Measurements from ENCODE around the gene BATF2.
"Not testable (repeated sequence)": the region's sequence is repeated elsewhere in the genome, so short reads cannot be mapped to it uniquely, and the experiment has no call there.

BATF2 gene

GRCh38 chr11:64996327-64996709 lies 453 bp downstream of the BATF2 start:
- H3K36me3 ChIP-seq (ENCODE audit: insufficient read depth, low read length): no peaks in the 10 kb centered on the region
- WGBS: 85% methylated on average over 11 of the region's 11 CpGs
- H3K4me3 ChIP-seq (ENCODE audit: low read length): peak overlapping the region; percentile 19; the same call in 1 of the 2 replicates
- H3K27ac ChIP-seq (ENCODE audit: low read depth, low read length): no peak overlapping the region
- no peaks in the 10 kb centered on the region for H3K27me3 ChIP-seq (ENCODE audit: insufficient read depth, low read length)
- H3K9me3 ChIP-seq (ENCODE audit: insufficient read depth, low read depth, low read length): no peaks in the 10 kb centered on the region
- peak overlapping the region; percentile 32; the same call in 1 of the 2 replicates for H3K9ac ChIP-seq (ENCODE audit: low read depth, low read length)
- peaks cover 4% of the 10 kb centered on the region; the same call in 1 of the 2 replicates for H3K4me1 ChIP-seq (ENCODE audit: insufficient read depth, low read length)

GRCh38 chr11:64994318-64994717 lies 2.5 kb downstream of the BATF2 start:
- H3K27ac ChIP-seq (ENCODE audit: low read depth, low read length): no peak overlapping the region
- no peak overlapping the region for H3K9ac ChIP-seq (ENCODE audit: low read depth, low read length)
- H3K9me3 ChIP-seq (ENCODE audit: insufficient read depth, low read depth, low read length): no peaks in the 10 kb centered on the region
- WGBS: 92% methylated on average over 7 of the region's 7 CpGs
- no peak overlapping the region for H3K4me3 ChIP-seq (ENCODE audit: low read length)
- no peaks in the 10 kb centered on the region for H3K36me3 ChIP-seq (ENCODE audit: insufficient read depth, low read length)
- no peaks in the 10 kb centered on the region for H3K27me3 ChIP-seq (ENCODE audit: insufficient read depth, low read length)
- peaks cover 4% of the 10 kb centered on the region; the same call in 1 of the 2 replicates for H3K4me1 ChIP-seq (ENCODE audit: insufficient read depth, low read length)

- no peak overlapping the region for H3K4me3 ChIP-seq (ENCODE audit: low read length)
- no peaks in the 10 kb centered on the region for H3K36me3 ChIP-seq (ENCODE audit: insufficient read depth, low read length)
- no peaks in the 10 kb centered on the region for H3K27me3 ChIP-seq (ENCODE audit: insufficient read depth, low read length)
- H3K9ac ChIP-seq (ENCODE audit: low read depth, low read length): no peak overlapping the region
- H3K27ac ChIP-seq (ENCODE audit: low read depth, low read length): no peak overlapping the region
- no peaks in the 10 kb centered on the region for H3K4me1 ChIP-seq (ENCODE audit: insufficient read depth, low read length)
- 81% methylated on average over 14 of the region's 15 CpGs for WGBS
- H3K9me3 ChIP-seq (ENCODE audit: insufficient read depth, low read depth, low read length): no peaks in the 10 kb centered on the region
Observed at GRCh38 chr11:64990222-64990923, 6.4 kb downstream of the BATF2 start.

GRCh38 chr11:64989416-64989815 lies 7.4 kb downstream of the BATF2 start:
- no peaks in the 10 kb centered on the region for H3K4me1 ChIP-seq (ENCODE audit: insufficient read depth, low read length)
- H3K27ac ChIP-seq (ENCODE audit: low read depth, low read length): no peak overlapping the region
- 91% methylated on average over 13 of the region's 13 CpGs for WGBS
- H3K9ac ChIP-seq (ENCODE audit: low read depth, low read length): no peak overlapping the region
- H3K36me3 ChIP-seq (ENCODE audit: insufficient read depth, low read length): no peaks in the 10 kb centered on the region
- H3K9me3 ChIP-seq (ENCODE audit: insufficient read depth, low read depth, low read length): no peaks in the 10 kb centered on the region
- H3K27me3 ChIP-seq (ENCODE audit: insufficient read depth, low read length): no peaks in the 10 kb centered on the region
- no peak overlapping the region for H3K4me3 ChIP-seq (ENCODE audit: low read length)

GRCh38 chr11:64987998-64988854 lies 8.5 kb downstream of the BATF2 start:
- no peak overlapping the region for H3K4me3 ChIP-seq (ENCODE audit: low read length)
- H3K9ac ChIP-seq (ENCODE audit: low read depth, low read length): no peak overlapping the region
- WGBS: 84% methylated on average over 6 of the region's 6 CpGs
- no peaks in the 10 kb centered on the region for H3K9me3 ChIP-seq (ENCODE audit: insufficient read depth, low read depth, low read length)
- H3K27me3 ChIP-seq (ENCODE audit: insufficient read depth, low read length): no peaks in the 10 kb centered on the region
- H3K4me1 ChIP-seq (ENCODE audit: insufficient read depth, low read length): no peaks in the 10 kb centered on the region
- no peak overlapping the region for H3K27ac ChIP-seq (ENCODE audit: low read depth, low read length)
- H3K36me3 ChIP-seq (ENCODE audit: insufficient read depth, low read length): no peaks in the 10 kb centered on the region

- not testable (repeated sequence) for H3K4me1 ChIP-seq (ENCODE audit: insufficient read depth, low read length); H3K27ac ChIP-seq (ENCODE audit: low read depth, low read length); H3K9ac ChIP-seq (ENCODE audit: low read depth, low read length); H3K27me3 ChIP-seq (ENCODE audit: insufficient read depth, low read length); H3K4me3 ChIP-seq (ENCODE audit: low read length); H3K9me3 ChIP-seq (ENCODE audit: insufficient read depth, low read depth, low read length); H3K36me3 ChIP-seq (ENCODE audit: insufficient read depth, low read length)
- 82% methylated on average over 4 of the region's 5 CpGs for WGBS
Observed at GRCh38 chr11:64983339-64983738, 13.4 kb downstream of the BATF2 start.

GRCh38 chr11:64976651-64977050 lies 20.1 kb downstream of the BATF2 start:
- H3K27me3 ChIP-seq (ENCODE audit: insufficient read depth, low read length): no peaks in the 10 kb centered on the region
- WGBS: 77% methylated on average over 2 of the region's 2 CpGs

GRCh38 chr11:64974124-64974523 lies 22.6 kb downstream of the BATF2 start:
- Histone ChIP-seq H3K9ac (ENCODE audit: low read depth, low read length) (no peak overlapping the region), H3K4me3 (ENCODE audit: low read length) (no peak overlapping the region), H3K27me3 (ENCODE audit: insufficient read depth, low read length) (no peaks in the 10 kb centered on the region), H3K4me1 (ENCODE audit: insufficient read depth, low read length) (no peaks in the 10 kb centered on the region), H3K9me3 (ENCODE audit: insufficient read depth, low read depth, low read length) (no peaks in the 10 kb centered on the region), H3K27ac (ENCODE audit: low read depth, low read length) (no peak overlapping the region), H3K36me3 (ENCODE audit: insufficient read depth, low read length) (no peaks in the 10 kb centered on the region)
- WGBS: 82% methylated on average over 4 of the region's 5 CpGs

More at GRCh38 chr11:64976651-64977050, 20.1 kb downstream of the BATF2 start:
- Histone ChIP-seq H3K4me1 (ENCODE audit: insufficient read depth, low read length) (no peaks in the 10 kb centered on the region), H3K27ac (ENCODE audit: low read depth, low read length) (no peak overlapping the region), H3K9ac (ENCODE audit: low read depth, low read length) (no peak overlapping the region), H3K36me3 (ENCODE audit: insufficient read depth, low read length) (no peaks in the 10 kb centered on the region), H3K9me3 (ENCODE audit: insufficient read depth, low read depth, low read length) (no peaks in the 10 kb centered on the region), H3K4me3 (ENCODE audit: low read length) (no peak overlapping the region)

- H3K36me3 ChIP-seq (ENCODE audit: insufficient read depth, low read length): no peaks in the 10 kb centered on the region
- H3K9ac ChIP-seq (ENCODE audit: low read depth, low read length): no peak within 1 kb of the TSS
- no peaks in the 10 kb centered on the region for H3K27me3 ChIP-seq (ENCODE audit: insufficient read depth, low read length)
- no peak within 1 kb of the TSS for H3K27ac ChIP-seq (ENCODE audit: low read depth, low read length)
- no peaks in the 10 kb centered on the region for H3K4me1 ChIP-seq (ENCODE audit: insufficient read depth, low read length)
- no peaks in the 10 kb centered on the region for H3K9me3 ChIP-seq (ENCODE audit: insufficient read depth, low read depth, low read length)
- WGBS: 92% methylated on average over 69 of the region's 69 CpGs
- H3K4me3 ChIP-seq (ENCODE audit: low read length): no peak within 1 kb of the TSS
Observed at GRCh38 chr11:64971421-64972233, 25.1 kb downstream of the BATF2 start, which contains the start of gene MAJIN. TSS of gene MAJIN (minus strand) at chr11:64972108. CDS start at chr11:64959405, 12,703 bp downstream.

GRCh38 chr11:64970731-64971151 lies 26.0 kb downstream of the BATF2 start:
- WGBS: 95% methylated on average over 8 of the region's 8 CpGs
- Histone ChIP-seq H3K4me1 (ENCODE audit: insufficient read depth, low read length) (no peaks in the 10 kb centered on the region), H3K36me3 (ENCODE audit: insufficient read depth, low read length) (no peaks in the 10 kb centered on the region), H3K27ac (ENCODE audit: low read depth, low read length) (no peak overlapping the region), H3K4me3 (ENCODE audit: low read length) (no peak overlapping the region), H3K9ac (ENCODE audit: low read depth, low read length) (no peak overlapping the region), H3K27me3 (ENCODE audit: insufficient read depth, low read length) (no peaks in the 10 kb centered on the region), H3K9me3 (ENCODE audit: insufficient read depth, low read depth, low read length) (no peaks in the 10 kb centered on the region)

- no peaks in the 10 kb centered on the region for H3K4me1 ChIP-seq (ENCODE audit: insufficient read depth, low read length)
- no peaks in the 10 kb centered on the region for H3K27me3 ChIP-seq (ENCODE audit: insufficient read depth, low read length)
- WGBS: 80% methylated on average over 5 of the region's 5 CpGs
- no peak overlapping the region for H3K9ac ChIP-seq (ENCODE audit: low read depth, low read length)
- H3K36me3 ChIP-seq (ENCODE audit: insufficient read depth, low read length): no peaks in the 10 kb centered on the region
- no peaks in the 10 kb centered on the region for H3K9me3 ChIP-seq (ENCODE audit: insufficient read depth, low read depth, low read length)
- H3K27ac ChIP-seq (ENCODE audit: low read depth, low read length): no peak overlapping the region
- no peak overlapping the region for H3K4me3 ChIP-seq (ENCODE audit: low read length)
Observed at GRCh38 chr11:64969209-64969608, 27.6 kb downstream of the BATF2 start.
